CD14-positive monocyte (primary cell): ENCODE results near the gene USP17L19. TPM values are rescaled to one million over a fixed set of nuclear protein-coding genes. Genes with fewer than 3 reads are reported as not detected.
"Not testable (repeated sequence)": the region's sequence is repeated elsewhere in the genome, so short reads cannot be mapped to it uniquely, and the experiment has no call there.

Experiments
- DNase-seq, 3 donors: peaks; one replicate each; pipeline ENCODE4 v3.0.0-alpha.2; 2011 to 2022
- H2AFZ ChIP-seq: 2 replicates; pipeline ENCODE4 v1.6.0; 2012; ENCODE audit warnings: mild to moderate bottlenecking, low read depth, low read length, inconsistent platforms; ENCODE audit not compliant: insufficient read depth, poor library complexity, severe bottlenecking
- H3K27ac ChIP-seq, 2 donors: 1 replicate in 1 of 2; 2 replicates in 1 of 2; pipeline ENCODE4 v1.5.1; 2012 to 2013; ENCODE audit warnings: low read length in 2 of 2, control low read depth in 1 of 2, inconsistent platforms in 1 of 2, low read depth in 1 of 2, mild to moderate bottlenecking in 1 of 2
- H3K27me3 ChIP-seq, 2 donors: one replicate each; pipeline versions ENCODE4 v1.6.0 to v1.6.1; 2011 to 2013; ENCODE audit warnings: low read length in 2 of 2; ENCODE audit not compliant: control insufficient read depth in 2 of 2, insufficient read depth in 2 of 2
- H3K36me3 ChIP-seq, 2 donors: replicated peaks in 1 of 2; 1 replicate in 1 of 2; 2 replicates in 1 of 2; pipeline versions ENCODE4 v1.5.1 to v1.6.1; 2012 to 2013; ENCODE audit warnings: low read length in 2 of 2, control low read depth in 1 of 2, inconsistent platforms in 1 of 2, mild to moderate bottlenecking in 1 of 2; ENCODE audit not compliant: insufficient read depth in 2 of 2, control insufficient read depth in 1 of 2
- H3K4me1 ChIP-seq, 2 donors: 1 replicate in 1 of 2; 2 replicates in 1 of 2; pipeline versions ENCODE4 v1.5.1 to v1.6.1; 2012 to 2013; ENCODE audit warnings: low read length in 2 of 2, control low read depth in 1 of 2, inconsistent platforms in 1 of 2, mild to moderate bottlenecking in 1 of 2, moderate library complexity in 1 of 2; ENCODE audit not compliant: insufficient read depth in 2 of 2, control insufficient read depth in 1 of 2
- H3K4me2 ChIP-seq: replicated peaks from 2 replicates; pipeline ENCODE3; 2012; ENCODE audit warnings: low read length, moderate library complexity, mild to moderate bottlenecking; ENCODE audit not compliant: poor library complexity, severe bottlenecking; ENCODE audit errors: extremely low read depth
- H3K4me3 ChIP-seq, 3 experiments: fragments of 200-600 bp in 1 of 3; sonication (generic) in 1 of 3; replicated peaks in 1 of 3; 1 replicate in 2 of 3; 2 replicates in 1 of 3; pipeline ENCODE4 v1.5.1; 2011 to 2013; ENCODE audit warnings: low read length in 3 of 3, mild to moderate bottlenecking in 3 of 3, control low read depth in 2 of 3, low read depth in 2 of 3, inconsistent platforms in 1 of 3, moderate library complexity in 1 of 3
- H3K79me2 ChIP-seq: 2 replicates; pipeline ENCODE4 v1.6.0; 2012; ENCODE audit warnings: mild to moderate bottlenecking, control low read depth, inconsistent platforms, low read length, moderate library complexity; ENCODE audit not compliant: insufficient read depth
- H3K9ac ChIP-seq: 2 replicates; pipeline ENCODE4 v1.6.0; 2017; ENCODE audit warnings: low read length, mild to moderate bottlenecking; ENCODE audit not compliant: insufficient read depth, poor library complexity, severe bottlenecking
- H3K9me3 ChIP-seq, 2 donors: replicated peaks in 1 of 2; 1 replicate in 1 of 2; 2 replicates in 1 of 2; pipeline versions ENCODE4 v1.5.1 to v1.6.1; 2012 to 2013; ENCODE audit warnings: low read length in 2 of 2, control low read depth in 1 of 2; ENCODE audit not compliant: control insufficient read depth in 1 of 2, insufficient read depth in 1 of 2
- H4K20me1 ChIP-seq: 2 replicates; pipeline ENCODE4 v1.6.0; 2012; ENCODE audit warnings: mild to moderate bottlenecking, low read length, control low read depth, moderate library complexity; ENCODE audit not compliant: insufficient read depth
- H3K27ac Mint-ChIP-seq, 7 donors: one replicate each; pipeline ENCODE4 v1.8.0; 2020; ENCODE audit warnings: mild to moderate bottlenecking in 7 of 7, mixed read lengths in 7 of 7, moderate library complexity in 6 of 7, inconsistent platforms in 2 of 7
- H3K27me3 Mint-ChIP-seq, 3 donors: one replicate each; pipeline ENCODE4 v1.8.0; 2021 to 2022; ENCODE audit warnings: low read depth in 3 of 3, mild to moderate bottlenecking in 3 of 3, mixed read lengths in 3 of 3, moderate library complexity in 3 of 3, inconsistent platforms in 1 of 3
- H3K36me3 Mint-ChIP-seq, 2 donors: one replicate each; pipeline ENCODE4 v1.8.0; 2020; ENCODE audit warnings: mixed read lengths in 2 of 2, inconsistent platforms in 1 of 2, mild to moderate bottlenecking in 1 of 2
- H3K4me1 Mint-ChIP-seq: one replicate; pipeline ENCODE4 v1.8.0; 2020; ENCODE audit warnings: mild to moderate bottlenecking, mixed read lengths
- H3K4me3 Mint-ChIP-seq, 2 donors: one replicate each; pipeline ENCODE4 v1.8.0; 2020; ENCODE audit warnings: mild to moderate bottlenecking in 2 of 2, mixed read lengths in 2 of 2, moderate library complexity in 1 of 2
- H3K9me3 Mint-ChIP-seq, 7 donors: one replicate each; pipeline ENCODE4 v1.8.0; 2020 to 2022; ENCODE audit warnings: mixed read lengths in 7 of 7, mild to moderate bottlenecking in 6 of 7, moderate library complexity in 6 of 7, inconsistent platforms in 2 of 7
- WGBS: methylation state at CpG from one replicate; pipeline ENCODE4 v1.1.5; 2013; ENCODE audit warnings: missing lambda C conversion rate; ENCODE audit not compliant: insufficient coverage; 5-methylcytosine and 5-hydroxymethylcytosine counted together
- intact Hi-C, 2 donors: fragments of 100-400 bp; cut with micrococcal nuclease; formaldehyde crosslinking; loops; one replicate each; pipeline versions ENCODE4 v1.15.0 to v1.15.1; 2023
- polyA minus RNA-seq: library from RNA; depleted of rRNA, polyadenylated mRNA; stranded (reverse); fragments of >200 nt; gene quantifications from 2 replicates; pipeline ENCODE4 v1.2.3, GENCODE V29; 2012
- polyA plus RNA-seq, 3 donors: library from polyadenylated mRNA; depleted of rRNA in 1 of 3; unstranded in 2 of 3; stranded (reverse) in 1 of 3; fragments of 300-500 nt in 2 of 3; fragments of >200 nt in 1 of 3; fragmentation: Illumina TruSeq in 2 of 3; gene quantifications; 1 replicate in 2 of 3; 2 replicates in 1 of 3; pipeline ENCODE4 v1.2.3, GENCODE V29; 2012 to 2021
- total RNA-seq, 12 experiments: library from RNA in 1 of 12; stranded (reverse) in 1 of 12; fragments of 120-200 nt in 1 of 12; gene quantifications; one replicate each; pipeline ENCODE4 v1.2.4 and lab custom pipeline; 2013 to 2026; ENCODE audit warnings: mixed read lengths in 6 of 12, inconsistent platforms in 1 of 12

USP17L19 gene
- total RNA-seq (2013) = not detected
- not detected for polyA plus RNA-seq
- polyA minus RNA-seq = not detected in 2 replicates
- total RNA-seq (lab: John Stamatoyannopoulos, UW) = 0 reads per million in 11 experiments

DNA sequence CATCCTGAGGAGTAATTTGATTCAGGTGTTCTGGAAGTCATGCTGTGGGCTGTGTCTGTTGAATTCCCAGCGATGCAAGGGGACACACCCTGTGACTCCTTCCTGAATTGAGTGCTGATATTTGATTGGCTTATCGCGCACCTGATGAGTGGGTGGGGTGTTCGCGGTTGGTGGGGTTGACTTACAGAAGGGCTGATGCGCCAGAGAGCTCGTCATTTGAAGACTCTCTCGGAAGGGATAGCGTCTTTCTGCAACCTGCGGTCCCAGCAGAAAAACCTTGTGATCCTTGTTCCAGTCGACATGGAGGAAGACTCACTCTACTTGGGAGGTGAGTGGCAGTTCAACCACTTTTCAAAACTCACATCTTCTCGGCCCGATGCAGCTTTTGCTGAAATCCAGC is at the start of gene USP17L19:
Gene USP17L19, plus strand, starts transcription at position 301 of the 400 bp plus-strand sequence. Its CDS starts 0 bp downstream, at position 301.
- H3K9me3 Mint-ChIP-seq, DNase-seq, intact Hi-C loops, H3K27ac Mint-ChIP-seq, H3K27ac ChIP-seq, H3K27me3 ChIP-seq, H3K79me2 ChIP-seq, H3K9me3 ChIP-seq, H3K36me3 Mint-ChIP-seq, H3K27me3 Mint-ChIP-seq, H3K4me1 Mint-ChIP-seq, H3K4me2 ChIP-seq, H4K20me1 ChIP-seq, H2AFZ ChIP-seq, H3K9ac ChIP-seq, H3K4me3 Mint-ChIP-seq, H3K4me3 ChIP-seq, H3K4me1 ChIP-seq, H3K36me3 ChIP-seq: not testable (repeated sequence)
- WGBS = no CpG with 5 or more reads among the region's 13 CpGs

DNA sequence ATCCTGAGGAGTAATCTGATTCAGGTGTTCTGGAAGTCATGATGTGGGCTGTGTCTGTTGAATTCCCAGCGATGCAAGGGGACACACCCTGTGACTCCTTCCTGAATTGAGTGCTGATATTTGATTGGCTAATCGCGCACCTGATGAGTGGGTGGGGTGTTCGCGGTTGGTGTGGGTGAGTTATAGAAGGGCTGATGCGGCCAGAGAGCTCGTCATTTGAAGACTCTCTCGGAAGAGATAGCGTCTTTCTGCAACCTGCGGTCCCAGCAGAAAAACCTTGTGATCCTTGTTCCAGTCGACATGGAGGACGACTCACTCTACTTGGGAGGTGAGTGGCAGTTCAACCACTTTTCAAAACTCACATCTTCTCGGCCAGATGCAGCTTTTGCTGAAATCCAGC is 42.8 kb upstream of the USP17L19 start, which contains the start of gene USP17L10:
Gene USP17L10, plus strand, starts transcription at position 301 of the 400 bp plus-strand sequence. Its CDS starts 0 bp downstream, at position 301.
- H3K9ac ChIP-seq, H2AFZ ChIP-seq, H3K27me3 Mint-ChIP-seq, H4K20me1 ChIP-seq, H3K9me3 Mint-ChIP-seq, intact Hi-C loops, H3K4me3 Mint-ChIP-seq, H3K4me1 Mint-ChIP-seq, H3K79me2 ChIP-seq, H3K27me3 ChIP-seq, H3K4me2 ChIP-seq, H3K9me3 ChIP-seq, H3K4me3 ChIP-seq, H3K36me3 ChIP-seq, H3K4me1 ChIP-seq, H3K27ac ChIP-seq, DNase-seq, H3K27ac Mint-ChIP-seq, H3K36me3 Mint-ChIP-seq: not testable (repeated sequence)
- 91% methylated on average over 4 of the region's 13 CpGs for WGBS

- H3K4me1 ChIP-seq, H3K79me2 ChIP-seq, H3K4me2 ChIP-seq, H3K27me3 Mint-ChIP-seq, H4K20me1 ChIP-seq, H3K9ac ChIP-seq, H3K9me3 ChIP-seq, H3K27me3 ChIP-seq, H3K36me3 ChIP-seq, H3K27ac Mint-ChIP-seq, H3K4me3 Mint-ChIP-seq, H3K4me3 ChIP-seq, H3K9me3 Mint-ChIP-seq, H3K27ac ChIP-seq, H3K36me3 Mint-ChIP-seq, H2AFZ ChIP-seq, H3K4me1 Mint-ChIP-seq, DNase-seq, intact Hi-C loops: not testable (repeated sequence)
- WGBS = 93% methylated on average over 5 of the region's 14 CpGs
Observed at GRCh38 chr4:9214701-9215100, 38.5 kb upstream of the USP17L19 start.

DNA sequence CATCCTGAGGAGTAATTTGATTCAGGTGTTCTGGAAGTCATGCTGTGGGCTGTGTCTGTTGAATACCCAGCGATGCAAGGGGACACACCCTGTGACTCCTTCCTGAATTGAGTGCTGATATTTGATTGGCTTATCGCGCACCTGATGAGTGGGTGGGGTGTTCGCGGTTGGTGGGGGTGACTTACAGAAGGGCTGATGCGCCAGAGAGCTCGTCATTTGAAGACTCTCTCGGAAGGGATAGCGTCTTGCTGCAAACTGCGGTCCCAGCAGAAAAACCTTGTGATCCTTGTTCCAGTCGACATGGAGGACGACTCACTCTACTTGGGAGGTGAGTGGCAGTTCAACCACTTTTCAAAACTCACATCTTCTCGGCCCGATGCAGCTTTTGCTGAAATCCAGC is 38.1 kb upstream of the USP17L19 start, which contains the start of gene USP17L11:
Gene USP17L11, plus strand, starts transcription at position 301 of the 400 bp plus-strand sequence. Its CDS starts 0 bp downstream, at position 301.
- H3K9ac ChIP-seq, DNase-seq, H3K4me1 ChIP-seq, H4K20me1 ChIP-seq, H3K36me3 Mint-ChIP-seq, H3K9me3 Mint-ChIP-seq, H3K36me3 ChIP-seq, H3K4me3 Mint-ChIP-seq, H2AFZ ChIP-seq, H3K9me3 ChIP-seq, H3K4me1 Mint-ChIP-seq, H3K4me2 ChIP-seq, H3K79me2 ChIP-seq, H3K27me3 ChIP-seq, H3K27ac Mint-ChIP-seq, intact Hi-C loops, H3K4me3 ChIP-seq, H3K27me3 Mint-ChIP-seq, H3K27ac ChIP-seq: not testable (repeated sequence)
- no CpG with 5 or more reads among the region's 14 CpGs for WGBS
